Fibroblast of the aortic adventitia (primary cell): Measurements from ENCODE around the gene TFPI. TPM values are rescaled to one million over a fixed set of nuclear protein-coding genes. Genes with fewer than 3 reads are reported as not detected.

Source experiments
- DNase-seq: peaks from one replicate; pipeline ENCODE4 v3.0.0-alpha.2; 2010; ENCODE audit warnings: low read depth
- H3K4me3 ChIP-seq: 2 replicates; pipeline ENCODE4 v1.5.1; 2011; ENCODE audit warnings: low read depth, mild to moderate bottlenecking, control low read depth, low read length, moderate library complexity
- total RNA-seq: library from RNA; depleted of rRNA; stranded (reverse); fragments of >200 nt; gene quantifications from 2 replicates; pipeline ENCODE4 v1.2.3, GENCODE V29; 2012; ENCODE audit warnings: low replicate concordance
- TF ChIP-seq, protein P1 (sequence below): IDR thresholded peaks from 2 replicates; pipeline ENCODE4 v1.5.1; 2011; ENCODE audit warnings: mild to moderate bottlenecking, low read length, control low read depth, inconsistent platforms; ENCODE audit not compliant: insufficient read depth

Gene TFPI
- total RNA-seq = 72.5 and 596 TPM in 2 replicates

DNA sequence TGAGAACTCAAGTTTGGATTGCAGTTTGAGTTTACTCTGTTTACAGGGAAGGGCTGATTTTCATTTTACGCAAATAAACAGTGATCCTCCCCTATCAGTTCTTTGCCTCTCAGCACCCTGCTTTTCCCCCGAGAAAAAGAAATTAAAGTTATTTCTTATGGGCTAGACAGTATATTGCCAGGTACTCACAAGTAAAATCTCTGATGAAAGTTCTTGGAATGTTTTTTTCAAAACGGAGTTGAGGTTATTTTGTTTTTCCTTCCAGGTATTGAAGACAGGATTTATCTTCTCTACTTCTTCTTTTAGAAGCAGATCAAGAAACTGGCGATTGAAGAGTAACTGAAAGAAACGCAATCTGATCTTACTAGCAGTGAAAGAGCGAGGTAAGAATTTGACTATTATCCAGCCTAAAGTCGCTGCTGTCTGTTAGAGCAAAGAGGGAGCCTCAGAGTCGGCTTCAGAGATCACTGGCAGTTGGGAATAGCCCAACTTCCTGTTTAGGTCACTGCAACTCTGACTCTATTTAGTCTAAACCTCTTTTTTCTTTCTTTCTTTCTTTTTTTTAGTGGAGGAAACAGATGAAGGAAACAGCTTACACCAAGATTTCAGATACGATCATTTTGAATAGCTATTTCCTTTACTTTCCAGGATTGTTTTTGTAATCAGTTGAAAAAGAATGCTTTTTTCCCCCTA, at the start of gene TFPI:
TFPI (minus strand) TSS at position 425 of the 693 bp plus-strand sequence. CDS start 50,667 bp downstream, outside the sequence.
- peak within 1 kb of the TSS; percentile 75 for H3K4me3 ChIP-seq
- DNase-seq = peak; percentile 80
- TF ChIP-seq, protein P1, sequence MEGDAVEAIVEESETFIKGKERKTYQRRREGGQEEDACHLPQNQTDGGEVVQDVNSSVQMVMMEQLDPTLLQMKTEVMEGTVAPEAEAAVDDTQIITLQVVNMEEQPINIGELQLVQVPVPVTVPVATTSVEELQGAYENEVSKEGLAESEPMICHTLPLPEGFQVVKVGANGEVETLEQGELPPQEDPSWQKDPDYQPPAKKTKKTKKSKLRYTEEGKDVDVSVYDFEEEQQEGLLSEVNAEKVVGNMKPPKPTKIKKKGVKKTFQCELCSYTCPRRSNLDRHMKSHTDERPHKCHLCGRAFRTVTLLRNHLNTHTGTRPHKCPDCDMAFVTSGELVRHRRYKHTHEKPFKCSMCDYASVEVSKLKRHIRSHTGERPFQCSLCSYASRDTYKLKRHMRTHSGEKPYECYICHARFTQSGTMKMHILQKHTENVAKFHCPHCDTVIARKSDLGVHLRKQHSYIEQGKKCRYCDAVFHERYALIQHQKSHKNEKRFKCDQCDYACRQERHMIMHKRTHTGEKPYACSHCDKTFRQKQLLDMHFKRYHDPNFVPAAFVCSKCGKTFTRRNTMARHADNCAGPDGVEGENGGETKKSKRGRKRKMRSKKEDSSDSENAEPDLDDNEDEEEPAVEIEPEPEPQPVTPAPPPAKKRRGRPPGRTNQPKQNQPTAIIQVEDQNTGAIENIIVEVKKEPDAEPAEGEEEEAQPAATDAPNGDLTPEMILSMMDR = no peak

DNA sequence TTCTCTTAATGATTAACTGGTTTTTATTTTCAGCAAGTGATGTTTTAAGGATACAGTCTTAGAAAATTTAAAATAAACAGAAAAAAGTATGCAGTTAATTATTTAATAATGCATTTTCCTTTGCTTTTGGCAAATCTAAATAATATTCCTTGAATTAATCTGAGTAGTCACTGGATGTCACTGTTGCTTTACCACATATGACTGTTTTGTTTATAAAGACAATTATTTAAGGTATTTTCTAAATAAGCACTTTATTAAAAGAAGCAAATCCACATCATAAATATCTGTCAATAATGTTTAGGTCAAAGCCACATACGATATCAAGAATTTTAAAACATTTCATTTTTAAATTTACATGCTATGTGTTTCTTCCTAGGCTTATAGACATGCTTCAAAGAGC, 40.6 kb upstream of the TFPI start:
- TF ChIP-seq, protein P1 = no peak
- DNase-seq = peak; percentile 41
- H3K4me3 ChIP-seq = no peak overlapping the region

DNA sequence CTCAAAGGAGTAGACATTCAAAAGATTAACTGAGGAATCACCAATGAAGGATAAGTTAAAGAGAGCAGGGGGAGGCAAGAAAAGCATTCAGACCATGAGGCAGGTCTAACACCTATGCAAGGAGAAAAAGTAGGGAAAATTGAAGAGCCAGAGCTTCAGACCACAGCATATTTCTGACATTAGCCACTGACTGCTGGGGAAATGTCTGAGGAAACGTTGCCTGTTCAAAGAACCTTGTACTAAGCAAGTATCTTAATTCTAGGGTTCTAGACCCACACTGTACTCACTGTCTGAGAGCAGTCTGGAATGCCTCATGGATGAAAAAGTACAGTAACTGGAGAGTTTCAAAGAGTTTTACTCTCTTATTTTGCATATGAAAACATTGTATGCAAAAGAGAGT, 39.5 kb upstream of the TFPI start:
- TF ChIP-seq, protein P1 = no peak
- no peak for DNase-seq
- no peak overlapping the region for H3K4me3 ChIP-seq

GRCh38 chr2:187593098-187593497, 38.9 kb upstream of the TFPI start:
- TF ChIP-seq, protein P1 = no peak
- no peak overlapping the region for H3K4me3 ChIP-seq
- no peak for DNase-seq

GRCh38 chr2:187590175-187590574, 35.9 kb upstream of the TFPI start:
- H3K4me3 ChIP-seq = no peak overlapping the region
- no peak for DNase-seq
- TF ChIP-seq, protein P1 = no peak

DNA sequence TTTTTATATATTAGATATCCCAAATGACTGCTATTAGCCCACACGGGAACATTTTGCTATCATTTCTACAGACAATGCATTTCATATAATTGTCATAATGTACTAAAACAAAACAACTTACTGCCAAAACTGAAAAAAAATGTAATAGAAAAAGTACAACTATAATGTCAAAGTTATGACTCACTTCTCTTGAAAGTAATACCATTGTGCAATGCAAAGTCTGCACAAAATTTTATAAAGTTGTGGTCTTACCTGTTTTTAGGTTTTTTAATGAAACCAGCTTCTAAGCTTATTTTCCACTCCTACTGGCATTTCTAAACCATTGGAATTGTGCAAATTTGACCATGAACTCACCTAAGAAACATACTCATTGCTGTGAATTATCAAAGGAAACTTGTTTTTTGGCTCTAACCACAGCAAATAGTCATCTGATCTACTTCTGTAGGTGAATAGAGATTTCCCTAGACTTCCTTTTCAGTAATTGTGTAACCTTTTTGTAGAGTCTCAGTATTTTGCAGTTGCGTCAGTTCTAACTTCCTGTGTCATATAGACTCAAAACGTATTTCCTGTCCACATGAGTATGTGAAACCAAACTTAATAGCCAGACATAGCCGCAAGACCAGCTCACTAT, 31.9 kb upstream of the TFPI start:
- H3K4me3 ChIP-seq = no peak overlapping the region
- TF ChIP-seq, protein P1 = no peak
- peak; percentile 60 for DNase-seq
